ENCODE data around the gene MYMK.

DNA sequence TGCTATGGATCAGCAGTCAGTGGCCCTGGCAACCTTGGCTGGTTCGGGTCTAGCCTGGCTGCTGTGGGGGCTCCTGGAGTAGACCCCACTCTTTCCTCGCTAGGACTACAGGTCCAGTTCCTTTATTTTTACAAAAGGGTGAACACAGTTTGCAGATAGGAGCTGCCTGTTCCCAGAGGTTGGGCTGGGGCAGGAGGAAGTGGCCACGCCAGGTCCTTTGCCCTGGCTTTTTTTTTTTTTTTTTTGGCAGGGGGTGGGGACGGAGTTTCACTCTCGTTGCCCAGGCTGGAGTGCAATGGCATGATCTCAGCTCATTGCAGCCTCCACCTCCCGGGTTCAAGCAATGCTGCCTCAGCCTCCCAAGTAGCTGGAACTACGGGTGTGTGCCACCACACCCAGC is 53.8 kb downstream of the MYMK start:
- TF ChIP-seq POLR2A (IDR thresholded peaks at IDR 0.05) = no peak
- TF ChIP-seq, protein P1, sequence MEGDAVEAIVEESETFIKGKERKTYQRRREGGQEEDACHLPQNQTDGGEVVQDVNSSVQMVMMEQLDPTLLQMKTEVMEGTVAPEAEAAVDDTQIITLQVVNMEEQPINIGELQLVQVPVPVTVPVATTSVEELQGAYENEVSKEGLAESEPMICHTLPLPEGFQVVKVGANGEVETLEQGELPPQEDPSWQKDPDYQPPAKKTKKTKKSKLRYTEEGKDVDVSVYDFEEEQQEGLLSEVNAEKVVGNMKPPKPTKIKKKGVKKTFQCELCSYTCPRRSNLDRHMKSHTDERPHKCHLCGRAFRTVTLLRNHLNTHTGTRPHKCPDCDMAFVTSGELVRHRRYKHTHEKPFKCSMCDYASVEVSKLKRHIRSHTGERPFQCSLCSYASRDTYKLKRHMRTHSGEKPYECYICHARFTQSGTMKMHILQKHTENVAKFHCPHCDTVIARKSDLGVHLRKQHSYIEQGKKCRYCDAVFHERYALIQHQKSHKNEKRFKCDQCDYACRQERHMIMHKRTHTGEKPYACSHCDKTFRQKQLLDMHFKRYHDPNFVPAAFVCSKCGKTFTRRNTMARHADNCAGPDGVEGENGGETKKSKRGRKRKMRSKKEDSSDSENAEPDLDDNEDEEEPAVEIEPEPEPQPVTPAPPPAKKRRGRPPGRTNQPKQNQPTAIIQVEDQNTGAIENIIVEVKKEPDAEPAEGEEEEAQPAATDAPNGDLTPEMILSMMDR (IDR thresholded peaks at IDR 0.05) = no peak
